C4-2B (cell line): ENCODE results near the gene SRRD.

Source experiments
- H3K27ac ChIP-seq: fragments of 450-650 bp; 2 replicates; pipeline ENCODE4 v1.5.1; 2017
- CTCF ChIP-seq: fragments of 450-650 bp; conservative IDR thresholded peaks from 2 replicates; pipeline ENCODE4 v1.5.1; 2017; ENCODE audit warnings: mild to moderate bottlenecking
- ZFX ChIP-seq: fragments of 450-650 bp; IDR thresholded peaks from 2 replicates; pipeline ENCODE4 v1.6.1; 2017

Gene SRRD

DNA sequence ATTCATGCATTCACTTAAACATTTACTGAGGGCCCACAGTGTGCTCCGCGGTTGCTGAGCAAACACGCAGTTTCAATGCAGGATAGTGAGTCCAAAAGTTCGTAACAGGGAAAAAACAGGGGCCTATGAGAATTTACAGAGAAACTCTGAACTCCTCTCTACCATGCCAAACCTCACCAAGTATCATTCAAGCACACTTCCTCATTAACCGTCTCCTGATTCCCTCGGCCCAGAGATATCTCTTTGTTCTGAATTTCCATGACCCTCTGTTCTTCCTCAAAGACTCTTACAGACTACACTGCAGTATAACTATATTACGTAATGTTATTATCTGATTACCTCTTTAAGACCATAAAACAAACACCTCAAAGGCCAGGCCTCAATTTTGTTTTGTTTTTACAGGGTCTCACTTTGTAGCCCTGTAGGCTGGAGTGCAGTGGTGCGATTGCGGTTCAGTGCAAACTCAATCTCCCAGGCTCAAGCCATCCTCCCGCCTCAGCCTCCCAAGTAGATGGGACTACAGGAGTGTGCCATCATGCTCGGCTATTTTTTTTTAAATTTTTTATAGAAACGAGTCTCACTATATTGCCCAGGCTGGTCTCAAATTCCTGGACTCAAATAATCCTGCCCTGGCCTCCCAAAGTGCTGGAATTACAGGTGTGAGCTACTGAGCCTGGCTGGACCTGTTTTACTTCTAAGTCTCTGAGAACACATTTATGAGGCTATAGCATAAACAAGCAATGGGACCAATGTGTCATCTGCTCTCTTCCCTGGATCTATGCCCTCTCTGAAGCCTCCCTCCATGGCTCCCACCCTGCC lies 3.7 kb upstream of the SRRD start:
- TF ChIP-seq ZFX (no peak), CTCF (no peak)
- no peak overlapping the region for H3K27ac ChIP-seq

DNA sequence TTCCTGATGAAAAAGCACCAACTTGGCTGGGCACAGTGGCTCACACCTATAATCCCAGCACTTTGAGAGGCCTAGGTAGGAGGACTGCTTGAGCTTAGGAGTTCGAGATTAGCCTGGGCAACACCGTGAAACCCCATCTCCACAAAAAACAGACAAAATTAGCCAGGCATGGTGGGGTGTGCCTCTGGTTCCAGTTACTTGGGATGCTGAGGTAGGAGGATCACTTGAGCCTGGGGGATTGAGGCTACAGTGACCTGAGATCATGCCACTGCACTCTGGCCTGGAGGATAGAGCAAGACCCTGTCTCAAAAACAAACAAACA lies 3.1 kb upstream of the SRRD start:
- no peak for TF ChIP-seq ZFX
- no peak for TF ChIP-seq CTCF
- H3K27ac ChIP-seq = no peak overlapping the region

DNA sequence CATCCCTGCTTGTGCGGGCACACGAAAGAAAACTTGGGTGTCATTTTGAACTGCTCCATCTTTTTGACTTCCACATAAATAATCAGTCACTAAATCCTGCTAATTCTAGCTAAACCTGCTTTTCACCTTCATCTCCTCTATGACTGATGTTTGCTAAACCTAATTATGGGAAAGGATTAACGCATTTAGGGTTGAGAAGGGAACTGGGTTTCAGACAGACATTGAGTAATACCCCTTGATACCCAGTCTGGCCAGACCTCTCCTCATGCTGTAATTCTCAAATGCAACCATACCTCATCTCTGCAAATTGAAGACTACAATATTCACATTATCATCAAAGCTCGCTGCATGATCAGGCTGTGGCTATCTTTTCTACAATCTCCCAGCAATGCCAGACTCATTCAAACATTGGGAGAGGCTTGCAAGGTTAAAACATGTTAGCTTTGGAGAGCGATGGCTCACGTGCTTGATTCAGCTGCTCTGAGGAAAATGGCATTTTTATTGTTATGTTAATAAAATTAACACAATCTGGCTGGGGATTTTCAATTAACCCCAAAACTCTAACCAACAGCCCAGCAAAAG lies 2.5 kb upstream of the SRRD start:
- no peak overlapping the region for H3K27ac ChIP-seq
- TF ChIP-seq ZFX (no peak), CTCF (no peak)

- H3K27ac ChIP-seq = no peak overlapping the region
- TF ChIP-seq ZFX (no peak), CTCF (no peak)
Measured at GRCh38 chr22:26481694-26482093, 2.0 kb upstream of the SRRD start.

DNA sequence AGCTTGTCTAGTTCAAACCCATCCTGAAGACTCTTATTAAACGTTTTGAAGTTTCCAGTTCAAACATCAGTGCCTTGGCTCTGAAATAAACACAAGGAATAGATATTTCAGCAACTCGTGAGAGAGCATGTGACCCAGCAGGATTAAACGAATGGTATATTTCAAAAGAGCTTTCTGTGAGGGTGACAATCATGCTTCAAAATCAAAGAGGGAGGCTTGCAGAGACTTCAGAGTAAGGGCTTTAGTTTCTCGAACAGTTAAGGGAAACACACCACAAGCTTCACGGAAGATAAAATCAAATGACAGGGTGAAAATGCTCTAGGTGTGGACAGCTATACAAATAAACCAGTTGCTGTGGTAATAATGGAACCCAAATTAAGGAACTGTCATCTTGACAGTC lies 1.5 kb upstream of the SRRD start:
- H3K27ac ChIP-seq = no peak overlapping the region

DNA sequence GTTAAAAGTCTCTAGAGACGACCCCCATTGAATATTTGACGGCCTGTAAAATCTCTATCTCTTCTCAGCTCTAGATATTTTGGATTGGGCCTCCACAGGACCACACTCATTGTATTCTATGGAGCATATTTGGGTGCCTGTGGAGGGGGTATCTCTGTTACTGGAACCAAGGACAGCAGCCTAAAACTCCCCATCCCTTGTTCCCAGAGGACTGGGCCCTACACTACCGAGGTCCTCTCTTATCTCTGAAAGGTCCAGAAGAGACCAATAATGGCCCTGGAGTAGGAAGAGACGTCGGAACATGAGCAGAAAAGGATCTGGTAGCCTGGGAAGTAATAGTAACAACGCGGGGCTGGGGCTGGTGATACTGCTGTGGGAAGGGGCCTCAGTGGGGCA lies 636 bp upstream of the SRRD start:
- H3K27ac ChIP-seq = peak overlapping the region; percentile 96
- TF ChIP-seq CTCF = no peak
- TF ChIP-seq ZFX = no peak

More for the DNA sequence above, 1.5 kb upstream of the SRRD start:
- TF ChIP-seq CTCF (no peak), ZFX (no peak)

DNA sequence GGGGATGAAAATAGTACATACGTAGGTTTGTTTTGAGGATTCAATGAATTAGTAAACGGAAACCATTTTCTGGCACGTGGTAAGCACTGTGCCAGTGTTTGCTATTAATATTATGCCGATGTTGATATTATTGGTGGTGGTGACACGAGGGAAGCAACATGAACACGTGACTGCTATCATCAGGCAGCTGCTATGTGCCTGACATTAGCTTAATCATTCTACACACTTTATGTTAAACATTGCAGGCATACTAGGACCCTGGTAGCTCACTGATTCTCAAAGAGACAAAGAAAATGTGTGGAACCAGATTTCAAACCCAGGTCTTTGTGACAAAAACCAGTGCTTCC lies 656 bp downstream of the SRRD start:
- peak overlapping the region; percentile 96 for H3K27ac ChIP-seq
- TF ChIP-seq CTCF (no peak), ZFX (no peak)
